Right cardiac atrium (tissue), 5 donors: ENCODE data around the gene MMP19. TPM values are rescaled to one million over a fixed set of nuclear protein-coding genes. Genes with fewer than 3 reads are reported as not detected.

Experiments used
- ATAC-seq, 2 donors: fragments of 200-7000 bp; cut with Tn5 transposase; one replicate each; pipeline versions ENCODE4 v1.8.0 to v1.9.1; 2020; ENCODE audit warnings: moderate library complexity in 2 of 2, mild to moderate bottlenecking in 1 of 2
- DNase-seq, 3 donors: peaks; one replicate each; pipeline ENCODE4 v3.0.0-alpha.2; 2020
- H3K27ac ChIP-seq: one replicate; pipeline ENCODE4 v1.5.1; 2013; ENCODE audit warnings: mild to moderate bottlenecking, low read length, control low read depth, moderate library complexity
- H3K27me3 ChIP-seq: one replicate; pipeline ENCODE4 v1.6.1; 2013; ENCODE audit not compliant: control insufficient read depth, insufficient read depth
- H3K4me1 ChIP-seq: one replicate; pipeline ENCODE4 v1.6.1; 2013; ENCODE audit warnings: low read length; ENCODE audit not compliant: control insufficient read depth, insufficient read depth
- H3K4me3 ChIP-seq: one replicate; pipeline ENCODE4 v1.5.1; 2013; ENCODE audit warnings: low read length, control low read depth
- H3K9me3 ChIP-seq: one replicate; pipeline ENCODE4 v1.6.1; 2013; ENCODE audit warnings: low read length; ENCODE audit not compliant: control insufficient read depth
- WGBS: extraction: QIAGEN DNeasy Blood & Tissue Kit; methylation state at CpG from one replicate; pipeline ENCODE4 v1.1.7; 2013; 5-methylcytosine and 5-hydroxymethylcytosine counted together
- intact Hi-C, 4 donors: fragments of 100-400 bp; cut with DNase I; formaldehyde crosslinking; loops; one replicate each; pipeline versions ENCODE4 v1.11.0 to v1.14.0; 2022 to 2023
- polyA plus RNA-seq: library from polyadenylated mRNA; stranded (reverse); fragments of 200-250 nt; gene quantifications from one replicate; pipeline ENCODE4 v1.2.3, GENCODE V29; 2013
- total RNA-seq, 4 donors: library from RNA; stranded (reverse); fragmentation: NEBNext Ultra II Directional; extraction: Animal tissue kit (Norgen Biotek cat#: 25700); gene quantifications; one replicate each; pipeline ENCODE4 v1.2.1, GENCODE V29; 2021
- donor health status: healthy with polysubstance abuse.
- donor health status: DM: no; HTN: yes; CAD: no.
- donor health status: DM: no; HTN: no; CAD: no.
- donor health status: DM: no; HTN: yes; CAD: no; lungs with severe emphysema.
- donor health status: DM: yes; HTN: yes; CAD: no.

The MMP19 gene
- total and polyA plus RNA-seq, 5 donors: 3.1 to 21.2 (median 6.9) TPM

DNA sequence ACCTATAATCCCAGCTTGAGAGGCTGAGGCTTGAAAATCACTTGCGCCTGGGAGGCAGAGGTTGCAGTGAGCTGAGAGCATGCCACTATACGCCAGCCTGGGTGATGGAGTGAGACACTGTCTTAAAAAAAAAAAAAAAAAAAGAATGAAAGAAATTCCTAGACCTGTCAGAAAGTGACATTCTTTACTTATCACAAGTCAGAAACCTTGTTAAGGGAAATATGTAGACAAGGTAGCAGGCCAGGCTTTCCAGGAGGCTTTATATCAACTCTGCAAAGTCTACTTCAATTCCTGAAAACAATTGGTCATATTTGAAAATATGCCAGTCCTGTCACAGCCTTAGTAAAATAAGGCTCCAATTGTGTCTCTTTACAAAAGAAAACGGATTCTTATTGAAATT lies 19.1 kb upstream of the MMP19 start:
- no peak overlapping the region for H3K27ac ChIP-seq
- WGBS: 81% methylated on average over 3 of the region's 3 CpGs
- intact Hi-C loops: loop anchor here in 1 of 4 donors (5.0 kb wide), 1 partner anchor 40 kb away; no protein-coding TSS in a partner anchor

DNA sequence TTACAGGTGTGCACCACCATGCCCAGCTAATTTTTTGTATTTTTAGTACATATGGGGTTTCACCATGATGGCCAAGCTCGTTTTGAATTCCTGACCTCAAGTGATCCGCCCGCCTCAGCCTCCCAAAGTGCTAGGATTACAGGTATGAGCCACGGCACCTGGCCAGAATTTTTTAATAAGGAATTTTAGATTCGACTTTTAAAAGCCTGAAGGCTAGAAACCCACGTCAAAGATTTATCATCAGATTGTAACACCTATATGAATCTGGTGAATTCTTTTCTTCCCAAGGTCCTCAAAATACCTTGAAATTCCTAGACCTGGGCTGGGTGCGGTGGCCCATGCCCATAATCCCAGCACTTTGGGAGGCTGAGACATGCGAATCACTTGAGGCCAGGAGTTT lies 18.7 kb upstream of the MMP19 start:
- intact Hi-C loops: loop anchor here in 1 of 4 donors (5.0 kb wide), 1 partner anchor 41 kb away; no protein-coding TSS in a partner anchor
- no peaks in the 10 kb centered on the region for H3K27me3 ChIP-seq
- DNase-seq: no peak
- no peak overlapping the region for H3K27ac ChIP-seq
- no peak overlapping the region for H3K4me3 ChIP-seq
- no peak for ATAC-seq
- WGBS: 92% methylated on average over 8 of the region's 8 CpGs
- no peaks in the 10 kb centered on the region for H3K9me3 ChIP-seq
- H3K4me1 ChIP-seq: no peaks in the 10 kb centered on the region

More for the DNA sequence above, 19.1 kb upstream of the MMP19 start:
- Histone ChIP-seq H3K27me3 (no peaks in the 10 kb centered on the region), H3K4me3 (no peak overlapping the region), H3K9me3 (no peaks in the 10 kb centered on the region), H3K4me1 (no peaks in the 10 kb centered on the region)
- ATAC-seq (no peak), DNase-seq (no peak)

DNA sequence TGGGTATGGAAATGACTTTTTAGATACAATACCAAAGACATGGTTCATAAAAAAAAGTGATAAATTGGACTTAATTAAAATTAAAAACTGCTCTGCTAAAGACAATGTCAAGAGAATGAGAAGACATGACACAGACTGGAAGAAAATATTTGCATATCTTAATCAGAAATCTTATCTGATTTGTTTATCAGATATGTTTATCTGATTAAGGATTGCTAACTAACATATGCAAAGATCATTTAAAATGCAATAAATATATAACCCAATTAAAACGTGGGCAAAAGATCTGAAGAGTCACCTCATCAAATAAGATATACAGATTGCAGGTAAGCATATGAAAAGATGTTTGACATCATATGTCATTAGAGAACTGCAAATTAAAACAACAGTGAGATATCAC lies 10.0 kb upstream of the MMP19 start:
- ATAC-seq (no peak), DNase-seq (no peak)
- Histone ChIP-seq H3K9me3 (no peaks in the 10 kb centered on the region), H3K4me3 (no peak overlapping the region), H3K27me3 (no peaks in the 10 kb centered on the region), H3K4me1 (peaks cover 4% of the 10 kb centered on the region), H3K27ac (no peak overlapping the region)
- 37% methylated on average over 1 of the region's 1 CpG for WGBS
- intact Hi-C loops: no loop called here

DNA sequence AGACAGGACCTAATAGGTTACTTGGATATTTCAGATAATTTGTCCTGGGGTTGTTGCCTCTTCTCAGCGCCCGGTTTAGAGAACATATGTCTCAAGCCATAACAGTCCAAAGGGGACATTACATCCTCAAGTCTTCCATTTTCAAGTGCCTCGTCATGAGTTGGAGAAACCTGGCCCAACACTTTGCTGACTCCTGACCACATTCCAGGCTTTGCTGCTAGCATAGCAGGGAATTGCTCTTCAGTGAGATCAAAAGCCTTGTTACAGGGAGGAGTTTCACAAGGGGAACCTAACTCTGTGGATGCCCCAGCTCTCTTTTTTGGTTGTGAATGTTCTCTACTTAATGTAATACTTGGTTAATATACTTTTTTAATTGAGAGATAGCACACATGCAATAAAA lies 8.2 kb upstream of the MMP19 start:
- DNase-seq (no peak), ATAC-seq (no peak)
- Histone ChIP-seq H3K4me3 (no peak overlapping the region), H3K27ac (peak overlapping the region; percentile 17), H3K27me3 (no peaks in the 10 kb centered on the region), H3K9me3 (no peaks in the 10 kb centered on the region), H3K4me1 (peaks cover 7% of the 10 kb centered on the region)
- intact Hi-C loops: no loop called here
- 81% methylated on average over 3 of the region's 3 CpGs for WGBS

DNA sequence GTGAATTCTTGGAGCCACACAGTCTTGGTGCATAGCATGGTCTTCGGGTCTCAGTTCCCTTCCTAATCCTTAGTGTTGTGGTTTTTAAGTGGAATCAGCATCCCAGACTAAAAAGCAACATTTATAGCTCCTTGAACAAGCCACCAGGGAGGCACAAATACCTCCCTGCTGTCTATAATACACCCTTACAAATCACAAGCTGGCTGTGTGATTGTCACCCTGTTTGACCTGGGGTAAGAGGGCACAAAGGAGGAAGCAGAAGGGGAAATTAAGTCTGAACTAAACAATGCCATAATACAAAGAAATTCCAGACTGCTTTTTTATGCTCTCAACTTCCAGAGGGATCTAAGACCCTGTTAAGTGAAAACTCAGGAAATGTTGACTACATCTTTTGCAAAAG lies 7.7 kb upstream of the MMP19 start:
- Histone ChIP-seq H3K9me3 (no peaks in the 10 kb centered on the region), H3K27me3 (no peaks in the 10 kb centered on the region), H3K4me3 (no peak overlapping the region), H3K27ac (peak overlapping the region; percentile 18), H3K4me1 (peaks cover 7% of the 10 kb centered on the region)
- 36% methylated on average over 1 of the region's 1 CpG for WGBS
- intact Hi-C loops: no loop called here
- ATAC-seq (no peak), DNase-seq (no peak)

DNA sequence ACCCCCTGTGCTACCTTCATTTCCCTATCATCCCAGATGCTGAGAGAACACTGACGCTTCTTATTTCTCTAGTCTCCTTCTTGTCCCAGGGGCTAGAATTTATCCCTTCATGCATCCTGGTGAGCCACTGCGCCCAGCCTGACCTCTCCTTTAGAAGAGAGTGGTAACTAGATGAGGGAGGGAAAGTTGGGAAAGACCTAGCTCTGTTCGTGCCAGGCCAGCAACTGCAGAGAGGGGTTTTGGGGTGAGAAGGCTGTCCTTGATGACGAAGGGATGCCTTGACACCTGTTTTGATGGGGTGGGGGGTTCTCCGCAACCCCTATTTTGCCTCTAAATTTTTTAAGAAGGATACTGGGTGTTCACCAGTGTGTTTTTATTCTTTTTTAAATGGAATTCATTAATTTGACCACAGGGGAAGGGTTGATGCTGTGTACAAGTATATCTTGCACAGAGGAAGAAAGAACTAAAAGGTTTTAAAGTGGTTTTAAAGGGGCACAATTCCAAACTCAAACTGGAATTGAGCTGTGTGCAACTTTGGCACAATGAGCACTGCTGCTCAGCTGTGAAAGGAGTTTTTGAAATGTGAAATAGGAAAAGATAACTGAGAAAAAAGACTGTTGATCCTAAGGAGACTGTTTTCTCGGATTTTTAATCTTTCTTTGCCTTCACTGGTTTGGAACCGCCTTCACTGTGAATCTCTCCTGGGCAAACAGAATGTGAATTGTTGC lies 7.0 kb upstream of the MMP19 start:
- Histone ChIP-seq H3K27ac (peak overlapping the region; percentile 33), H3K9me3 (no peaks in the 10 kb centered on the region), H3K27me3 (no peaks in the 10 kb centered on the region), H3K4me1 (peaks cover 9% of the 10 kb centered on the region), H3K4me3 (no peak overlapping the region)
- no peak for ATAC-seq
- intact Hi-C loops: loop anchor here in 1 of 4 donors (10.0 kb wide), 1 partner anchor 75 kb away; the partner anchor contains the start of gene PYM1
- 60% methylated on average over 7 of the region's 7 CpGs for WGBS
- no peak for DNase-seq

DNA sequence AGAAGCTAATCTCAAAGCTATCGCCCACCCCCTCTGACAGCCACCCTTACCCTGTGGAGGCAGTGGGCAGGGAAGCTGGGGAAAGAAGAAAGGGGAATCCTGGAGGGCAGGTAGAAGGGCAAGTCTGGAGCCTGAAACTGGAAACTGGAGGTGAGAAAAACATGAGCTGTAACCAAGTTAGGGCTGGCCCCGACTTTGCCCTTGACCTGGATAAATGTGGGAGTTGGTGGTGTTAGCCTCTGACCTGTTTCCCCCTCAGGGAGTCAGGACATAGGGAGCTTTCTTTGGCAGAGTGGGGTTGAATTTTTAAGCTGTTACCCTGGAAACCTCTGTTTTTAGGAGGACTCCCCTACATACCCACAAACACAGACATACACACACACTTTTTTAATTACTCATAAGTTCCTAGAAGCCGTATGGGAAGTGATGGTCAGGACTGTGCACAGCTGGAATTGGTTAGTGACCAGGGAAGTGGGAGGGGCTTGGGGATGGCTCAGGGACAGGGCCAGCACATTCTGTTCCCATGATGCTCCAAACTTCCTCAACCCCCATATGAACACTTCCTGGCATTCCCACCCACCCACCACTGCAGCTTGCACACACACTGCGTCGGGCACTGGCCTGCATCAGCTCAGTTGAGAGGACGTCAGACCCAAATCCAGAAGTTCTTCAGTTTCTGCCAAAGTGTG lies 5.0 kb upstream of the MMP19 start:
- Histone ChIP-seq H3K9me3 (no peaks in the 10 kb centered on the region), H3K4me1 (peaks cover 12% of the 10 kb centered on the region), H3K27me3 (no peaks in the 10 kb centered on the region), H3K27ac (peak overlapping the region; percentile 99), H3K4me3 (no peak overlapping the region)
- ATAC-seq (peak; percentile 96 to 97), DNase-seq (peak; percentile 94 to 96 (median 96))
- intact Hi-C loops: loop anchor here in 1 of 4 donors (10.0 kb wide), 1 partner anchor 77 kb away; the partner anchor contains the start of gene PYM1
- 24% methylated on average over 6 of the region's 6 CpGs for WGBS

DNA sequence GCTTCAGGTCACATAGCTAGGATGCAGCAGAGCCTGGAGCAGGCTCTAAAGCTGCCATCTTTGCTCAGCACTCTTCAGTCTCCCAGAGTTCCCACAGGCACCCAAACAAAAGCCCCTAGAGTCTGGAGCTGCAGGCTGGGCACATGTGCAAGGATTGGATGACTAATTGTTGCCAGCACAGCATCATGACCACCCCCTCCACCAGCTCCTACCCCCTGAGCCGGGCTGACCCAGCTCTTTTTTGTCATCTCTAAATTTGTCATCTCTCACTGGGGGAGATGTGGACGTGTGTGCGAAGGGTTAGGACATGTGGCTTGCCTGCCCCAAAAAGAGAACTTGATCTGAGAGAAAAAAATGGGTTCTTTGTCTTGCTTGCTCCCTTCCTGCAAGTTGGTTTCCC lies 4.3 kb upstream of the MMP19 start:
- no peaks in the 10 kb centered on the region for H3K27me3 ChIP-seq
- H3K4me1 ChIP-seq: peaks cover 12% of the 10 kb centered on the region
- peak overlapping the region; percentile 47 for H3K27ac ChIP-seq
- DNase-seq (peak in 1 of 3 donors; percentile 64), ATAC-seq (peak; percentile 10 to 45)
- intact Hi-C loops: loop anchor here in 1 of 4 donors (10.0 kb wide), 1 partner anchor 78 kb away; the partner anchor contains the start of gene PYM1
- WGBS: 57% methylated on average over 3 of the region's 3 CpGs
- H3K4me3 ChIP-seq: no peak overlapping the region
- H3K9me3 ChIP-seq: no peaks in the 10 kb centered on the region

DNA sequence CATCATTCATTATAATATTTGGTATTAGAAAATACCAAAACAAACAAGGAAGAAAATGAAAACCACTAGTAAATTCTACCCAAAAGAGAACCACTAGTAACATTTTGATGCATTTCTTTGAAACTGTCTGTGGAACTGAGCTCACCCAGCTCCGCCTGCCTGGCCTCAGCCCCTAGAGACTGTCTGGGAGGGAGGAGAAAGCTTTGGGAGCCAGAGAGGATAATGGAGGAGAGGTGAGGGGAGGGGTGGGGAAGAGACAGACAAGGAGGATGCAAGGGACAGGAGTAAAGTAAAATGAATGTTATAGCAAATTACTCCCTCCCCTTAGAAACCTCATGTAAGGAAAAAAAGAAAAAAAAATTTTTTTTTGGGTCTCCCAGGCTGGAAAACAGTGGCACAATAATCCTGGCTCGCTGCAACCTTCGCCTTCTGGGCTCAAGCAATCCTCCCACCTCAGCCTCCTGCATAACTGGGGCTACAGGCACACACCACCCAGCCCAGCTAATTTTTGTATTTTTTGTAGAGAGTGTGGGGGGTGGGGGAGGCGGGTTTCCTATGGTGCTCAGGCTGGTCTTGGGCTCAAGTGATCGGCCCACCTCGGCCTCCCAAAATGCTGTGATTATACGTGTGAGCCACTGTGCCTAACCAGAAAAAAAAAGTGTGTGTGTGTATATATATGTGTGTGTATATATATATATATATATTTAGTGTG lies 3.2 kb upstream of the MMP19 start:
- ATAC-seq: no peak
- Histone ChIP-seq H3K27ac (peak overlapping the region; percentile 42), H3K4me3 (no peak overlapping the region), H3K9me3 (no peaks in the 10 kb centered on the region), H3K27me3 (no peaks in the 10 kb centered on the region), H3K4me1 (peaks cover 12% of the 10 kb centered on the region)
- intact Hi-C loops: loop anchor here in 1 of 4 donors (10.0 kb wide), 1 partner anchor 79 kb away; the partner anchor contains the start of gene PYM1
- 74% methylated on average over 7 of the region's 7 CpGs for WGBS
- no peak for DNase-seq

DNA sequence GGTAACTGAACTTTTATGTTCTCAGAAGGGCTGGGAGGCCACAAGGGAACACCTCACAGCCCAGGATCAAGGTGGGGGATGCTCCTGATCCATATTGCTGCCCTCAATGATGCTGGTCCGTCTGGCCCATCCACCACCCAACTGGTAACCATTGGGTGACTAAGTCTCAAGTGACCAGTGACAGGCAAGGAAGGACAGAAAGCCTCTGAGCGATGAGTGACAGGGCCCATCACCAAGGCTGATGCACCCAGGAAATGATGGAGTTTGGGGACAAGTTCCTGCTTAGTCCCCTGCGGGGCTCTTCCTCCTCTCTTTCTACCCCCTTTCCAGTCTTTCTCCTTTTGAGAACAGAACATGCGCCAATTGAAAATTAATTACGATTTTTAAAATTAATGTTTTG lies 2.6 kb upstream of the MMP19 start:
- Histone ChIP-seq H3K4me3 (no peak overlapping the region), H3K4me1 (peaks cover 12% of the 10 kb centered on the region), H3K27me3 (no peaks in the 10 kb centered on the region), H3K9me3 (no peaks in the 10 kb centered on the region), H3K27ac (peak overlapping the region; percentile 59)
- WGBS: 81% methylated on average over 5 of the region's 5 CpGs
- DNase-seq (no peak), ATAC-seq (no peak)
- intact Hi-C loops: loop anchor here in 1 of 4 donors (10.0 kb wide), 1 partner anchor 79 kb away; the partner anchor contains the start of gene PYM1
